GM18499 (cell line): ENCODE data around the gene MYOG.

Source experiments
- ATAC-seq: cut with Tn5 transposase; IDR thresholded peaks from one replicate; pipeline ENCODE4 v1.9.1; 2021; ENCODE audit warnings: moderate number of reproducible peaks; ENCODE audit not compliant: insufficient read depth, unreplicated experiment

The MYOG gene

DNA sequence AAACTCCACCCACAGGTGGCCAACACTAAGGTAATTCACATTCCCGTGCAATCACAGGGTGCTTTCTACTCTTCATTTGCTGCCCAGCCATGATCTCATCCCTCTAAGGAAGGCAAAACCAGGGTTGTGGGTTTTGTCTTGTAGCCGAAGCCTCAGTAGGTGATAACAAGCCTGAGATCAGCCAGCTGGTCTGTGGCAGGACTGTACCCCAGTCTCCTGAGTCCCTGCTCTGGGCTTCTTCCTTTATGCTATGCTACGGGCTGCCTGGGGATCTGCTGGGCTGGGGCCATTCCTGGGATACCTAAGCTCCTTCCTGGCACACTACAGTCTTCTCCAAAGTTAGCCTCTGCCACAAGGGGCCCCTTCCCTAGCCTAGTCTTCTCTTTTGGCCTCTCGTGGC is 49.7 kb downstream of the MYOG start:
- ATAC-seq = no peak

DNA sequence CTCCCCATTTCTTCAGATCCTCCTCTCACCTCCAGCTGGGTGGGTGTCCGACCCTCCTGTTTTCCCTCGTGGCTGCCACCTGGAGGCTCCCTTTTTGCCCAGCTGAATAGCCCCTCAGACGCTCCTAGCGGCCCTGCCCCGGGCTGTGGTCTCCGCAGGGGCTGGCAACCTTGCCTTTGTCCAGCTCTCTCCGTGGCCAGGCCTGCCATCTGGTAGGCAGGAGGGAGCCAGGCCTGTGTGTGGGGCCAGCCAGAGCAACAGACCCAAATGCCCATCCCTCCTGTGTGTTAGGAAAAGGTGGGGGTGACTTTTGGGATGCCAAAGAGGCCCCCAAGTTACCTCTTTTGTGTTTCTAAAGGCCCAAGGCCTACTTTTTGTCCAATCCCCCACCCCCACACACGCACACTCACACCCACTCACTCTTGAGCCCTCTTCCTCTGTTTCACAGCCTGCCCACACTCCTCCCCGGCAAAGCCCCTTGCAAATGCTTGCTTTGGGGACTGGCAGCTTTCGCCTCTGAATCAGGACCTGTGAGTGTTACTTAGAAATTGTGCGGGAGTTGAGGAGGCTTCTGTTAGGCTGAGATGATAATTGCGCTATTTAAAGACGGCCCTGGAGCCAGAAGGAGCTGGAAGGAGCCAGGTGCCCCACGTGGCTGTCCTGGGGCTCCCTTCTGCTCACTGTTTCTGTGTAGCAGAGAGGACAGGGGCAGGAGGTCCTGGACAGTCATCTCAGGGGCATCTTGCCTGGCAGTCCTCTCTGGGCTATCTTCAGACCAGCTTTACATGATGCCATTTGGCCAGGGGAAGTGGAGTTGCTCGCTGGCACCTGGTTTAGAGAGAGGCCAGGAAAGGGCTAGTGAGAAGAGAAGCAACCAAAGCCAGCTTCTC is 50.5 kb downstream of the MYOG start:
- no peak for ATAC-seq

- ATAC-seq = no peak
Measured at GRCh38 chr1:203034422-203035110, 51.2 kb downstream of the MYOG start.

DNA sequence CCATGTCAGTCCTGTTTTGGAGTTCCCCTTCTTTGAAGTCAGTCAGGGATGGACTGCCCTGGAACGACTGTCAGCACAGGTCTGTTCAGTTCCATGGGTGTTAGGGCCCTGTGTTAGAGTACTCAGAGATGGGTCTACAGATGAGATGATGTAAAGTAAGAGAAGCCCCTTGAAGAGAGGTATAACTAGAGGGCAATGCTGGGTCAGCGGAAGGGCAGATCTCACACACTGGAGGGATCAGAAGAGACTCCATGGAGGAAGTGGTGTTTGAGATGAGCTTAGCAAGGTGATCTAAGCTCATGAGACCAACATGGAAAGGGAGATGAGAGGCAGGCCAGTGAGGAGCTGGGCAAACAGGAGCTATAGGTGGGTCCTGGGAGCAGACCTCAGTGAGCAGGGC is 51.9 kb downstream of the MYOG start:
- no peak for ATAC-seq

- ATAC-seq = no peak
Measured at GRCh38 chr1:203033287-203033686, 52.5 kb downstream of the MYOG start.
